ENCODE data around the gene GRIA1.
A peak's percentile ranks its signal among the peaks of the same experiment; 100 is the strongest.

The GRIA1 gene

GRCh38 chr5:153491038-153491744 lies 721 bp downstream of the GRIA1 start:
- no peaks in the 10 kb centered on the region for H3K27me3 ChIP-seq (replicated peaks; ENCODE audit: insufficient read depth, low read length)
- DNase-seq: no peak
- no peaks in the 10 kb centered on the region for H3K4me1 ChIP-seq (ENCODE audit: low read length)
- no peak overlapping the region for H3K27ac ChIP-seq (ENCODE audit: low read length)
- H3K9me3 ChIP-seq (replicated peaks; ENCODE audit: insufficient read depth, low read length): no peaks in the 10 kb centered on the region
- no peaks in the 10 kb centered on the region for H3K79me2 ChIP-seq (ENCODE audit: low read length)
- no peak overlapping the region for H3K9ac ChIP-seq (ENCODE audit: low read length)
- H3F3A ChIP-seq (ENCODE audit: insufficient read depth, low read length): no peaks in the 10 kb centered on the region
- no peak overlapping the region for H3K4me2 ChIP-seq (ENCODE audit: low read depth, low read length)
- no peak for TF ChIP-seq CTCF (IDR thresholded peaks at IDR 0.05; ENCODE audit: low read length)
- TF ChIP-seq EZH2 (optimal IDR thresholded peaks at IDR 0.05; ENCODE audit: low read depth, low read length): no peak
- no peak for TF ChIP-seq EZH2phosphoT487 (IDR thresholded peaks at IDR 0.05; ENCODE audit: low read length)
- H2AFZ ChIP-seq (ENCODE audit: low read length): no peak overlapping the region
- no peak overlapping the region for H3K4me3 ChIP-seq (ENCODE audit: low read length)
- H4K20me1 ChIP-seq (ENCODE audit: insufficient read depth, low read length): no peaks in the 10 kb centered on the region
- H3K36me3 ChIP-seq (replicated peaks; ENCODE audit: insufficient read depth, low read length): no peaks in the 10 kb centered on the region
- H3K9me2 ChIP-seq (replicated peaks; ENCODE audit: insufficient read depth, low read length): no peaks in the 10 kb centered on the region

GRCh38 chr5:153491856-153492255 lies 1.4 kb downstream of the GRIA1 start:
- Histone ChIP-seq H3K9ac (ENCODE audit: low read length) (no peak overlapping the region), H3F3A (ENCODE audit: insufficient read depth, low read length) (no peaks in the 10 kb centered on the region), H3K27ac (ENCODE audit: low read length) (no peak overlapping the region), H2AFZ (ENCODE audit: low read length) (no peak overlapping the region), H3K9me2 (replicated peaks; ENCODE audit: insufficient read depth, low read length) (no peaks in the 10 kb centered on the region), H3K4me3 (ENCODE audit: low read length) (no peak overlapping the region), H3K4me2 (ENCODE audit: low read depth, low read length) (no peak overlapping the region), H3K79me2 (ENCODE audit: low read length) (no peaks in the 10 kb centered on the region), H3K27me3 (replicated peaks; ENCODE audit: insufficient read depth, low read length) (no peaks in the 10 kb centered on the region), H3K4me1 (ENCODE audit: low read length) (no peaks in the 10 kb centered on the region), H3K36me3 (replicated peaks; ENCODE audit: insufficient read depth, low read length) (no peaks in the 10 kb centered on the region), H4K20me1 (ENCODE audit: insufficient read depth, low read length) (no peaks in the 10 kb centered on the region), H3K9me3 (replicated peaks; ENCODE audit: insufficient read depth, low read length) (no peaks in the 10 kb centered on the region)
- no peak for TF ChIP-seq EZH2phosphoT487 (IDR thresholded peaks at IDR 0.05; ENCODE audit: low read length)
- no peak for TF ChIP-seq CTCF (IDR thresholded peaks at IDR 0.05; ENCODE audit: low read length)
- TF ChIP-seq EZH2 (optimal IDR thresholded peaks at IDR 0.05; ENCODE audit: low read depth, low read length): no peak
- no peak for DNase-seq

- Histone ChIP-seq H3K4me2 (ENCODE audit: low read depth, low read length) (no peak overlapping the region), H3K79me2 (ENCODE audit: low read length) (no peaks in the 10 kb centered on the region), H3F3A (ENCODE audit: insufficient read depth, low read length) (no peaks in the 10 kb centered on the region), H3K4me1 (ENCODE audit: low read length) (no peaks in the 10 kb centered on the region), H4K20me1 (ENCODE audit: insufficient read depth, low read length) (no peaks in the 10 kb centered on the region), H2AFZ (ENCODE audit: low read length) (no peak overlapping the region), H3K36me3 (replicated peaks; ENCODE audit: insufficient read depth, low read length) (no peaks in the 10 kb centered on the region), H3K27ac (ENCODE audit: low read length) (no peak overlapping the region), H3K9me2 (replicated peaks; ENCODE audit: insufficient read depth, low read length) (no peaks in the 10 kb centered on the region), H3K9ac (ENCODE audit: low read length) (no peak overlapping the region), H3K27me3 (replicated peaks; ENCODE audit: insufficient read depth, low read length) (no peaks in the 10 kb centered on the region), H3K4me3 (ENCODE audit: low read length) (no peak overlapping the region), H3K9me3 (replicated peaks; ENCODE audit: insufficient read depth, low read length) (no peaks in the 10 kb centered on the region)
- no peak for TF ChIP-seq EZH2phosphoT487 (IDR thresholded peaks at IDR 0.05; ENCODE audit: low read length)
- TF ChIP-seq CTCF (IDR thresholded peaks at IDR 0.05; ENCODE audit: low read length): peak; percentile 88
- TF ChIP-seq EZH2 (optimal IDR thresholded peaks at IDR 0.05; ENCODE audit: low read depth, low read length): no peak
- DNase-seq: peak; percentile 44
Measured at GRCh38 chr5:153496835-153497234, 6.4 kb downstream of the GRIA1 start.

Data from MM.1S (cell line).